ENCODE results near the gene CIZ1. TPM values are rescaled to one million over a fixed set of nuclear protein-coding genes. Genes with fewer than 3 reads are reported as not detected.
"Not testable (repeated sequence)": the region's sequence is repeated elsewhere in the genome, so short reads cannot be mapped to it uniquely, and the experiment has no call there.

The CIZ1 gene
- polyA plus RNA-seq, 1 experiment, result 26.9 TPM

- TF ChIP-seq CTCF (IDR thresholded peaks at IDR 0.05; ENCODE audit: low read depth, low read length), result no peak
- no peak for DNase-seq (ENCODE audit: low read depth, low spot score)
- H3K9me3 ChIP-seq (ENCODE audit: control insufficient read depth, insufficient read depth, low read length), result no peaks in the 10 kb centered on the region
- no peak overlapping the region for H3K4me3 ChIP-seq (ENCODE audit: low read depth, low read length)
- no peaks in the 10 kb centered on the region for H3K27me3 ChIP-seq (ENCODE audit: control insufficient read depth, insufficient read depth, low read length)
- ChIA-PET CTCF (no interaction called here), POLR2A (interaction anchor here (1.2 to 1.6 kb wide), 2 partner anchors 13 kb away, joined by 5 to 6 read pairs; no protein-coding TSS in a partner anchor)
- no peak overlapping the region for H3K27ac ChIP-seq (ENCODE audit: low read depth, low read length)
These were observed 40.5 kb upstream of the CIZ1 start for GRCh38 chr9:128231638-128232527.

- CTCF ChIA-PET; DNase-seq (ENCODE audit: low read depth, low spot score); H3K4me3 ChIP-seq (ENCODE audit: low read depth, low read length); H3K27ac ChIP-seq (ENCODE audit: low read depth, low read length); H3K9me3 ChIP-seq (ENCODE audit: control insufficient read depth, insufficient read depth, low read length); H3K27me3 ChIP-seq (ENCODE audit: control insufficient read depth, insufficient read depth, low read length): not testable (repeated sequence)
- POLR2A ChIA-PET, result interaction anchor here (0.6 to 1.2 kb wide), 2 partner anchors 12 to 14 kb away, joined by 3 to 5 read pairs; no protein-coding TSS in a partner anchor
These were observed 39.5 kb upstream of the CIZ1 start for GRCh38 chr9:128230897-128231296.

- ChIA-PET POLR2A (no interaction called here), CTCF (interaction anchor here (0.5 kb wide), 1 partner anchor 19 kb away, joined by 5 read pairs; no protein-coding TSS in a partner anchor)
- Histone ChIP-seq H3K9me3 (ENCODE audit: control insufficient read depth, insufficient read depth, low read length) (no peaks in the 10 kb centered on the region; the same call in 1 of the 2 replicates), H3K4me3 (ENCODE audit: low read depth, low read length) (no peak overlapping the region), H3K27ac (ENCODE audit: low read depth, low read length) (no peak overlapping the region), H3K27me3 (ENCODE audit: control insufficient read depth, insufficient read depth, low read length) (no peaks in the 10 kb centered on the region)
- DNase-seq (ENCODE audit: low read depth, low spot score), result no peak
- TF ChIP-seq CTCF (IDR thresholded peaks at IDR 0.05; ENCODE audit: low read depth, low read length), result no peak
These were observed 35.0 kb upstream of the CIZ1 start for GRCh38 chr9:128226412-128226801.

- H3K27me3 ChIP-seq (ENCODE audit: control insufficient read depth, insufficient read depth, low read length), result no peaks in the 10 kb centered on the region
- no peaks in the 10 kb centered on the region; the same call in 1 of the 2 replicates for H3K9me3 ChIP-seq (ENCODE audit: control insufficient read depth, insufficient read depth, low read length)
- no peak overlapping the region for H3K27ac ChIP-seq (ENCODE audit: low read depth, low read length)
- DNase-seq (ENCODE audit: low read depth, low spot score), result no peak
- ChIA-PET POLR2A (no interaction called here), CTCF (interaction anchor here (0.5 kb wide), 1 partner anchor 19 kb away, joined by 5 read pairs; no protein-coding TSS in a partner anchor)
- H3K4me3 ChIP-seq (ENCODE audit: low read depth, low read length), result no peak overlapping the region
- no peak for TF ChIP-seq CTCF (IDR thresholded peaks at IDR 0.05; ENCODE audit: low read depth, low read length)
These were observed 34.5 kb upstream of the CIZ1 start for GRCh38 chr9:128225770-128226411.

- DNase-seq (ENCODE audit: low read depth, low spot score), result no peak
- ChIA-PET POLR2A (interaction anchor here (0.9 kb wide), 1 partner anchor 20 kb away, joined by 6 read pairs; no protein-coding TSS in a partner anchor), CTCF (no interaction called here)
- Histone ChIP-seq H3K27me3 (ENCODE audit: control insufficient read depth, insufficient read depth, low read length) (no peaks in the 10 kb centered on the region), H3K27ac (ENCODE audit: low read depth, low read length) (no peak overlapping the region), H3K4me3 (ENCODE audit: low read depth, low read length) (no peak overlapping the region), H3K9me3 (ENCODE audit: control insufficient read depth, insufficient read depth, low read length) (no peaks in the 10 kb centered on the region; the same call in 1 of the 2 replicates)
- no peak for TF ChIP-seq CTCF (IDR thresholded peaks at IDR 0.05; ENCODE audit: low read depth, low read length)
These were observed 33.5 kb upstream of the CIZ1 start for GRCh38 chr9:128224877-128225276.
